Myocyte (in vitro differentiated cells): ENCODE results near the gene SFT2D1. TPM values are rescaled to one million over a fixed set of nuclear protein-coding genes. Genes with fewer than 3 reads are reported as not detected.
A peak's percentile ranks its signal among the peaks of the same experiment; 100 is the strongest.

Source experiments
- DNase-seq: peaks from one replicate; pipeline ENCODE4 v3.0.0-alpha.2; 2012; ENCODE audit warnings: low read depth
- total RNA-seq: library from RNA; depleted of rRNA; stranded (reverse); fragments of >200 nt; gene quantifications from 2 replicates; pipeline ENCODE4 v1.2.3, GENCODE V29; 2014

Gene SFT2D1
- total RNA-seq, 1 donor from 2014 or later: 38.1 TPM

DNA sequence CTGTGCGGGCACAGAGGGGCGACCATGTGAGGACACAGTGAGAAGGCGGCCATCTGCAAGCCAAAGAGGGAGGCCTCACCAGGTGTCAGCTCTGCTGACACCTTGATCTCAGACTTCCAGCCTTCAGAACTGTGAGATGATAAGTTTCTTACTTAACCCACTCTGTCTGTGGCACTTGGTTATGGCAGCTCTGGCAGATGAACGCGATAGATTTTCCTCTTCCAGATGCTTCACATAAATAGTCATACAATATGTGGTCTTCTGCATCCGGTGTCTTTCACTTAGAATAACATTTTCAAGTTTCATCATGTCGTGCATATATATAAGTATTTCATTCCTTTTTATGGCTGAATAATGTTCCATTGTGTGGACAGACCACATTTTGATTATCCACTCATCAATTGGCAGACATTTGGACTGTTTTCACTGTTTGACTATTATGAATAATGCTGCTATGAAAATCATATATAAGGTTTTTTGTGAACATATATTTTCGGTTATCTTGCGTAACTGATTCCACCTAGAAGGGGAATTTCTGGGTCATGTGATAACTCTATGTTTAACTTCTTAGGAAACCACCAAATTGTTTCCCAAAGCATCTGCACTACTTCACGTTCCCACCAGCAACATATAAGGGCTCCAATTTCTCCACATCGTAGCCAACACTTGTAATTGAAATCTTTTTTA, 64.3 kb downstream of the SFT2D1 start:
- DNase-seq: no peak

DNA sequence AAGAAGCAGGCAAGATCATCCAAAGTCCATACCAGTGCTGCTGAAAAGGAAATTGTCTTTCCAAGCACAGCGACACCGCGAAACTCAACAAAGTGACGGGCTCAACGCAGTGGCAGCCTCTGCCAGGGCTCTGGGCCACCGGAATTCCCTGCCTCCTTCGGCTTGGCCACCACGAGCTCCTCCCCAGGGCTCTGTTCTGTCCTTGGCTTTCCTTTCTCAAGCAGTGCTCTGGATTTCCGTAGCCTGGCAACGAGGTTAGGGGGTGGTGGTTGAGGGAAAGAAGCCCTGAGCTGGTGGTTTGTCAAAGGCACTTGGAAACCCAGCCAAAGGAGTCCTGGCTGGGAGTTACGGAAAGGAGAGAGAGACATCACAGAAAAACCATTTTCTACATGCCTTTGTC, 65.3 kb downstream of the SFT2D1 start:
- peak; percentile 83 for DNase-seq

DNA sequence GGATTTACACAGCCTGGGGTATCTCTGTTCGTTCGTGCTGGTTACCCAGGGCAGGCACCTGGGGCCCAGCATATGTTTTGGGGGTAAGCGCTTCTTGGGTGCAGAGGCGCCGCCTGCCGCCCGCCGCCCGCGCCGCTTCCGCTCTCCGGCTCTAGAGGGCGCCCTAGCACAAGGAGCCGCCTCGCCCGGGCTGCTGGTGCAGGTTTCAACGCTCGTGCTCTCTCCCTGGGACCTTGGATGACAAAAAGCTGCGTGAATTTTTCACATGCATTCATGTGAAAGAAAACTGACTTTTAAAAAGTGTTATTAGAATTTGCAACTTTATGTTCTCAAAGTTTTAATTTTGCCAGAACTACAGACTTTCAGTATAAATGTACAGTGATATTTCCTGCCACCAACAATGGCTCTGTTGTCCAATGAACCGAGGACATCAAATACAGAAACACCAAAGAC, 66.6 kb downstream of the SFT2D1 start:
- peak; percentile 66 for DNase-seq

DNA sequence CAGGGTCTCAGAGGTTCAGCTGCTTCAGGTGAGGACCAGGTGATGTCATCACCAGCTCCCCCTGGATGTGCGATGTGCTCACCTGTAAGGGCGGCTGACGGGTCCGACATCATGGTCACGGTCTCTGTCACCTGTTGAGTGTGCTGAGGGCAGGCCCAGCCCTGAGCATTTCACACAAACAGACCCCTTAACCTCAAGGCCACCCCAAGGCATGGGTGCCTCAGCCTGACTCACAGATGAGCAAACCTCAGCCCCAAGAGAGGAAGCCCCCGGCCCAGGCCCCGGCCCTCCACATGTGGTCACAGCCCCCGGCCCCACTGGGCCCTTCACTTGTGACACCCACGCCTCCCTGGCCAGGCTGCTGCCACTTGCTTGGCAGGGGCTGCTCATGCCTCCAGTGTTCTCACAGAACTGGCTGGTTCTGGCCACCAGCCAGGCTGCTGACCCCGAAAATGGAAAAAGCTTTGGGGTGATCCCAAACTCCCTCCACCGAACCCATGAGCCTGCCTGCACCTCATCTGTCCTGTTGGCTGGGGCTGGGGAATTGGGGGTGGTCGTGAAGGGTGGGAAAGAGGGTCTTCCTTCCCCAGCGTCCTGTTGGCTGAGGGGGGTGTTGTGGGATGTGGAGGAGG, 67.5 kb downstream of the SFT2D1 start:
- DNase-seq: no peak

GRCh38 chr6:166274163-166274562, 68.2 kb downstream of the SFT2D1 start:
- no peak for DNase-seq

DNA sequence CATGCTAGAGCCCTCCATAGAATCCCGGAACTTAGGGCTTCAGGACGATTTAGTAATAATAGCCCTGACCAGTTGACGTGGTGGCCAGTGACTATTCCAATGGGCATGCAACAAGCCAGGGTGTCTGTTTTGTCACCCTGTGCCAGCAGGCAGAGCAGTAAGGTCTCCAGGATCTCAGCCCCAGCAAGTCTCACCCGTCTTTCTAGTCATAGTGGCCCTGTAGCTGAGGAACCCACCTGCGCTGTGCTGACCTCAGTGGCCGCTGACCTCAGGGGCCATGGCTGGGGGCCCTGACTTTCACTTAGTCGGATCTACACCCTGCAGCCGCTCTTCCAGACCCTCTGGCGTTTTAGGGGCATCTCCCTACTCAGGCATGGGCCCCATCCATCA, 71.0 kb downstream of the SFT2D1 start:
- DNase-seq: no peak

DNA sequence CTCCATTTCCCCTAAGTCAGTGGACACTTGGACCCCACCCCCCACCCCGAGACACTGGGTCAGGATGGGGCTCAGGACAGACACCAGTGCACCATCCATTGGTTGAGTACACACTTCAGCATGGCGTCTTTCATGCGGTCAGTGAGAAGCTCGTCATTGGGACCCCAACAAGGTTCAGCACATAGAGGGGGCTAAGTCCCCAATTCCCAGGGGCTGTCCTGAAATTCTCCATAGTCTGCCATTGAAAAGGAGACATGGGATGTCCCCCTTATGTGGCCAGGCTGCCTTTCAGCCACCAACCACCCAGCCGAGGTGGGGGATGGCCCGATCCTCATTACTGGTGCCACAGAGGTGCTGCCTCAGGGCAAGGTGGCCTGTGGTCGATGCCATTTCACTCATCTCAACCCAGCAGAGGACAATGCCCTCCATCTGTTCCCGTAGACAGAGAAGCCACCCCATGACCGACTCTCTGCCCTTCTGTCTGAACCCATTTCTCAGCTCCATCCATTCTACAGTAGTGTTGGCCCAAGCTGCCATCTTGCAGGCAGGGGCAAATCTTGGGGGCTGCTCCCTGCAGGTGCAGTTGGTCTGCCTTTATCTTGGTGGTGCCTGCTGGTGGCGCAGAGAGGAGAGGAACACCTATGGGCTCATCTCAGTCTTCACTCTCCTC, 71.5 kb downstream of the SFT2D1 start:
- DNase-seq: no peak

Other genes with a start within 250 kb of the SFT2D1 start
- gene TBXT, start 174.7 kb downstream of the SFT2D1 start, total RNA-seq: not detected in 2 replicates
- gene PRR18, start 34.2 kb downstream of the SFT2D1 start, total RNA-seq: 0.21 TPM in 1 of 2 replicates, not detected in the other
- 34.2 and 85.5 TPM in 2 replicates for gene MPC1, start 40.4 kb upstream of the SFT2D1 start, total RNA-seq
- gene RAMACL, start 244.1 kb upstream of the SFT2D1 start, total RNA-seq: 0.43 TPM in 1 of 2 replicates, not detected in the other